Sciatic nerve (tissue), 2 donors: ENCODE data around the gene TBC1D1. TPM values are rescaled to one million over a fixed set of nuclear protein-coding genes. Genes with fewer than 3 reads are reported as not detected.
A peak's percentile ranks its signal among the peaks of the same experiment; 100 is the strongest.

Experiments
- ATAC-seq: fragments of 200-7000 bp; cut with Tn5 transposase; one replicate; pipeline ENCODE4 v1.9.1; 2020; ENCODE audit warnings: mild to moderate bottlenecking, moderate library complexity
- DNase-seq: peaks from one replicate; pipeline ENCODE4 v3.0.0-alpha.2; 2020; ENCODE audit warnings: low spot score
- intact Hi-C: fragments of 100-400 bp; cut with DNase I; formaldehyde crosslinking; loops from one replicate; pipeline ENCODE4 v1.14.2; 2022
- total RNA-seq: library from RNA; stranded (reverse); fragmentation: NEBNext Ultra II Directional; extraction: Animal tissue kit (Norgen Biotek cat#: 25700); gene quantifications from one replicate; pipeline ENCODE4 v1.2.1, GENCODE V29; 2021
- donor health status: DM: no; HTN: no; CAD: no.
- donor health status: DM: no; HTN: no; CAD: no.

The TBC1D1 gene
- 48.0 TPM for total RNA-seq

- ATAC-seq (peak; percentile 57), DNase-seq (peak; percentile 70)
- intact Hi-C loops, result no loop called here
These were observed at the start of gene TBC1D1 for GRCh38 chr4:37890801-37891259. TSS of gene TBC1D1 (plus strand) at chr4:37891084. CDS start at chr4:37902096, 11,012 bp downstream.

- no peak for ATAC-seq
- intact Hi-C loops, result no loop called here
- DNase-seq, result no peak
These were observed 46.7 kb upstream of the TBC1D1 start for GRCh38 chr4:37844204-37844603.

- DNase-seq, result no peak
- intact Hi-C loops, result no loop called here
- ATAC-seq, result no peak
These were observed 45.7 kb upstream of the TBC1D1 start for GRCh38 chr4:37845201-37845600.

- ATAC-seq, result no peak
- intact Hi-C loops, result no loop called here
- DNase-seq, result no peak
These were observed 43.5 kb upstream of the TBC1D1 start for GRCh38 chr4:37847311-37847884.

- no peak for ATAC-seq
- intact Hi-C loops, result no loop called here
- no peak for DNase-seq
These were observed 38.5 kb upstream of the TBC1D1 start for GRCh38 chr4:37852376-37852775.

- no peak for ATAC-seq
- intact Hi-C loops, result no loop called here
- no peak for DNase-seq
These were observed 32.8 kb upstream of the TBC1D1 start for GRCh38 chr4:37858112-37858511.

- intact Hi-C loops, result no loop called here
- DNase-seq (no peak), ATAC-seq (no peak)
These were observed 32.0 kb upstream of the TBC1D1 start for GRCh38 chr4:37858872-37859271.

- ATAC-seq (no peak), DNase-seq (no peak)
- intact Hi-C loops, result no loop called here
These were observed 30.6 kb upstream of the TBC1D1 start for GRCh38 chr4:37860266-37860665.

- ATAC-seq (no peak), DNase-seq (no peak)
- intact Hi-C loops, result no loop called here
These were observed 27.9 kb upstream of the TBC1D1 start for GRCh38 chr4:37862961-37863360.

GRCh38 chr4:37864786-37865185 is 26.1 kb upstream of the TBC1D1 start:
- ATAC-seq (peak; percentile 39), DNase-seq (no peak)
- intact Hi-C loops, result no loop called here

- no peak for DNase-seq
- ATAC-seq, result no peak
- intact Hi-C loops, result no loop called here
These were observed 25.4 kb upstream of the TBC1D1 start for GRCh38 chr4:37865450-37865849.

- intact Hi-C loops, result no loop called here
- ATAC-seq, result no peak
- DNase-seq, result no peak
These were observed 23.8 kb upstream of the TBC1D1 start for GRCh38 chr4:37867102-37867501.

- no peak for ATAC-seq
- no peak for DNase-seq
- intact Hi-C loops, result no loop called here
These were observed 22.6 kb upstream of the TBC1D1 start for GRCh38 chr4:37868238-37868637.

GRCh38 chr4:37872310-37872988 is 18.4 kb upstream of the TBC1D1 start:
- DNase-seq, result no peak
- ATAC-seq, result no peak
- intact Hi-C loops, result no loop called here

GRCh38 chr4:37873386-37873785 is 17.5 kb upstream of the TBC1D1 start:
- intact Hi-C loops, result no loop called here
- ATAC-seq (peak; percentile 72), DNase-seq (no peak)

GRCh38 chr4:37876156-37876555 is 14.7 kb upstream of the TBC1D1 start:
- ATAC-seq (no peak), DNase-seq (no peak)
- intact Hi-C loops, result no loop called here

- intact Hi-C loops, result no loop called here
- ATAC-seq, result no peak
- no peak for DNase-seq
These were observed 11.5 kb upstream of the TBC1D1 start for GRCh38 chr4:37879365-37879764.

GRCh38 chr4:37881811-37882210 is 9.1 kb upstream of the TBC1D1 start:
- DNase-seq (no peak), ATAC-seq (no peak)
- intact Hi-C loops, result no loop called here

- intact Hi-C loops, result no loop called here
- ATAC-seq (no peak), DNase-seq (no peak)
These were observed 8.1 kb upstream of the TBC1D1 start for GRCh38 chr4:37882665-37883296.

- DNase-seq, result no peak
- intact Hi-C loops, result no loop called here
- no peak for ATAC-seq
These were observed 5.9 kb upstream of the TBC1D1 start for GRCh38 chr4:37884855-37885487.
